ENCODE data around the gene CDK5R2. TPM values are rescaled to one million over a fixed set of nuclear protein-coding genes. Genes with fewer than 3 reads are reported as not detected.

CDK5R2 gene
- total RNA-seq, 1 experiment from 2014 or later = 0.44 TPM

GRCh38 chr2:218964041-218964771 is 4.7 kb downstream of the CDK5R2 start:
- no peak overlapping the region for H3K4me3 ChIP-seq (replicated peaks in 1 of 2; ENCODE audit: low read depth in 1 of 2, low read length in 2 of 2)
- no peak for TF ChIP-seq FOSL1 (IDR thresholded peaks at IDR 0.05; ENCODE audit: low read depth)
- no peak for TF ChIP-seq SRF (IDR thresholded peaks at IDR 0.05; ENCODE audit: low read depth)
- no peak for TF ChIP-seq POLR2A (IDR thresholded peaks at IDR 0.05; ENCODE audit: borderline replicate concordance, extremely low read depth, insufficient read depth, insufficient read length)
- no peak for TF ChIP-seq ZBTB33 (IDR thresholded peaks at IDR 0.05; ENCODE audit: extremely low read depth, insufficient replicate concordance, low read length)
- no peak for TF ChIP-seq SIN3A (IDR thresholded peaks at IDR 0.05; ENCODE audit: low read depth)
- TF ChIP-seq ZFX (IDR thresholded peaks at IDR 0.05) = no peak
- TF ChIP-seq, protein P1, sequence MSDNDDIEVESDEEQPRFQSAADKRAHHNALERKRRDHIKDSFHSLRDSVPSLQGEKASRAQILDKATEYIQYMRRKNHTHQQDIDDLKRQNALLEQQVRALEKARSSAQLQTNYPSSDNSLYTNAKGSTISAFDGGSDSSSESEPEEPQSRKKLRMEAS (IDR thresholded peaks at IDR 0.05) = no peak
- TF ChIP-seq EGR1 (IDR thresholded peaks at IDR 0.05; ENCODE audit: low read depth) = no peak
- no peak for TF ChIP-seq ATF3 (IDR thresholded peaks at IDR 0.05)
- no peak for TF ChIP-seq ELF1 (IDR thresholded peaks at IDR 0.05; ENCODE audit: borderline replicate concordance, low read depth)
- TF ChIP-seq EZH2phosphoT487 (IDR thresholded peaks at IDR 0.05; ENCODE audit: borderline replicate concordance) = no peak
- no peak for TF ChIP-seq CBX3 (IDR thresholded peaks at IDR 0.05; ENCODE audit: low read depth)
- no peak for TF ChIP-seq YY1 (IDR thresholded peaks at IDR 0.05; ENCODE audit: extremely low read depth, insufficient replicate concordance, low read depth, low read length)
- TF ChIP-seq CEBPB (IDR thresholded peaks at IDR 0.05; ENCODE audit: low read depth) = no peak
- no peak for TF ChIP-seq SP1 (IDR thresholded peaks at IDR 0.05; ENCODE audit: low read depth)
- no peak for TF ChIP-seq ZNF274 (IDR thresholded peaks at IDR 0.05; ENCODE audit: low read depth, low read length)
- TF ChIP-seq POLR2AphosphoS5 (IDR thresholded peaks at IDR 0.05; ENCODE audit: low read depth, low read length) = no peak
- TF ChIP-seq JUND (IDR thresholded peaks at IDR 0.05) = no peak
- TF ChIP-seq EZH2 (IDR thresholded peaks at IDR 0.05) = no peak
- peak overlapping the region; percentile 4 for H2AFZ ChIP-seq (ENCODE audit: low read depth, low read length, poor library complexity, severe bottlenecking)
- intact Hi-C loops (cut with micrococcal nuclease) = no loop called here
- CTCF ChIA-PET = interaction anchor here (1.0 to 2.3 kb wide), 3 partner anchors 16 to 66 kb away, joined by 3 to 11 read pairs (median 3); no protein-coding TSS in a partner anchor
- peaks cover 0 to 26% of the 10 kb centered on the region in 2 experiments; a peak in 2 of 4 replicates for H3K4me1 ChIP-seq (ENCODE audit: control insufficient read depth in 1 of 2, insufficient read depth in 2 of 2, low read length in 2 of 2)
- no TSS peak for BruUV-seq (replicated peaks)
- peak overlapping the region; percentile 66 for H3K4me2 ChIP-seq (ENCODE audit: low read length)
- H4K20me1 ChIP-seq (ENCODE audit: insufficient read depth) = no peaks in the 10 kb centered on the region
- no peak overlapping the region for H3K9ac ChIP-seq (ENCODE audit: low read length)
- ATAC-seq = no peak
- RAD21 ChIA-PET (ENCODE audit: low non-redundant PET in 1 of 2, low total read pairs in 2 of 2, uncharacterized antibody in 2 of 2, unreplicated experiment in 2 of 2) = no interaction called here
- H3K9me3 ChIP-seq (ENCODE audit: control insufficient read depth in 1 of 2, insufficient read depth in 1 of 2, low read depth in 1 of 2, low read length in 2 of 2) = no peaks in the 10 kb centered on the region
- no peaks in the 10 kb centered on the region for H3K9me2 ChIP-seq (ENCODE audit: insufficient read depth)
- H3K27ac ChIP-seq (ENCODE audit: low read depth, low read length) = no peak overlapping the region
- H3K36me3 ChIP-seq (ENCODE audit: control insufficient read depth in 1 of 2, insufficient read depth in 2 of 2, low read length in 2 of 2) = no peaks in the 10 kb centered on the region
- H3K27me3 ChIP-seq (ENCODE audit: insufficient read depth, low read length) = peaks cover 11% of the 10 kb centered on the region; the same call in 1 of the 2 replicates
- POLR2A ChIA-PET = no interaction called here
- no peak for DNase-seq (ENCODE audit: low read depth, low spot score)
- H3K79me2 ChIP-seq (ENCODE audit: insufficient read depth, low read length) = no peaks in the 10 kb centered on the region

Measured in HCT116 (cell line).